A549 (cell line): ENCODE data around the gene NEURL1.

ENCODE experiments used
- CBX8 ChIP-seq: fragments of 200-600 bp; sonication (generic); IDR thresholded peaks from 2 replicates; pipeline ENCODE4 v1.6.1; 2016
- ELK1 ChIP-seq: fragments of 150-350 bp; IDR thresholded peaks from 2 replicates; pipeline ENCODE4 v1.6.1; 2014; ENCODE audit warnings: low read depth, mild to moderate bottlenecking, low read length
- KDM1A ChIP-seq: fragments of 200-600 bp; sonication (generic); IDR thresholded peaks from 2 replicates; pipeline ENCODE4 v1.6.1; 2016; ENCODE audit warnings: low read depth, mild to moderate bottlenecking
- NFE2L2 ChIP-seq: fragments of 150-350 bp; conservative IDR thresholded peaks from 2 replicates; pipeline ENCODE4 v1.6.1; 2014; ENCODE audit warnings: low read length
- POLR2A ChIP-seq: IDR thresholded peaks from 2 replicates; pipeline ENCODE4 v1.6.1; 2012; ENCODE audit warnings: mild to moderate bottlenecking, low read length
- RNF2 ChIP-seq: fragments of 200-600 bp; sonication (generic); IDR thresholded peaks from 2 replicates; pipeline ENCODE4 v1.6.1; 2016; ENCODE audit warnings: low read depth, mild to moderate bottlenecking, antibody characterized with exemption, moderate library complexity, borderline replicate concordance
- ZNF302 ChIP-seq: fragments of 250-450 bp; sonication (Bioruptor Pico); IDR thresholded peaks from 2 replicates; pipeline ENCODE4 v1.9.0; 2021; ENCODE audit warnings: inconsistent platforms, mild to moderate bottlenecking, moderate library complexity
- TF ChIP-seq, protein P1 (sequence below): fragments of >200 bp; sonication (Bioruptor Twin); formaldehyde crosslinking; IDR thresholded peaks from 3 replicates; pipeline ENCODE4 v1.5.1; 2016

GRCh38 chr10:103612462-103613365, 119.2 kb downstream of the NEURL1 start:
- TF ChIP-seq ELK1 (no peak), NFE2L2 (no peak), CBX8 (no peak), POLR2A (no peak), ZNF302 (CRISPR knock-in tag) (no peak), KDM1A (no peak), RNF2 (no peak)
- TF ChIP-seq, protein P1, sequence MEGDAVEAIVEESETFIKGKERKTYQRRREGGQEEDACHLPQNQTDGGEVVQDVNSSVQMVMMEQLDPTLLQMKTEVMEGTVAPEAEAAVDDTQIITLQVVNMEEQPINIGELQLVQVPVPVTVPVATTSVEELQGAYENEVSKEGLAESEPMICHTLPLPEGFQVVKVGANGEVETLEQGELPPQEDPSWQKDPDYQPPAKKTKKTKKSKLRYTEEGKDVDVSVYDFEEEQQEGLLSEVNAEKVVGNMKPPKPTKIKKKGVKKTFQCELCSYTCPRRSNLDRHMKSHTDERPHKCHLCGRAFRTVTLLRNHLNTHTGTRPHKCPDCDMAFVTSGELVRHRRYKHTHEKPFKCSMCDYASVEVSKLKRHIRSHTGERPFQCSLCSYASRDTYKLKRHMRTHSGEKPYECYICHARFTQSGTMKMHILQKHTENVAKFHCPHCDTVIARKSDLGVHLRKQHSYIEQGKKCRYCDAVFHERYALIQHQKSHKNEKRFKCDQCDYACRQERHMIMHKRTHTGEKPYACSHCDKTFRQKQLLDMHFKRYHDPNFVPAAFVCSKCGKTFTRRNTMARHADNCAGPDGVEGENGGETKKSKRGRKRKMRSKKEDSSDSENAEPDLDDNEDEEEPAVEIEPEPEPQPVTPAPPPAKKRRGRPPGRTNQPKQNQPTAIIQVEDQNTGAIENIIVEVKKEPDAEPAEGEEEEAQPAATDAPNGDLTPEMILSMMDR: no peak
